GM18517 (cell line): Measurements from ENCODE around the gene ZNF319.
"Not testable (repeated sequence)": the region's sequence is repeated elsewhere in the genome, so short reads cannot be mapped to it uniquely, and the experiment has no call there.

Experiments used
- ATAC-seq: cut with Tn5 transposase; IDR thresholded peaks from one replicate; pipeline ENCODE4 v1.9.1; 2021; ENCODE audit warnings: mild to moderate bottlenecking, moderate library complexity; ENCODE audit not compliant: unreplicated experiment

ZNF319 gene

DNA sequence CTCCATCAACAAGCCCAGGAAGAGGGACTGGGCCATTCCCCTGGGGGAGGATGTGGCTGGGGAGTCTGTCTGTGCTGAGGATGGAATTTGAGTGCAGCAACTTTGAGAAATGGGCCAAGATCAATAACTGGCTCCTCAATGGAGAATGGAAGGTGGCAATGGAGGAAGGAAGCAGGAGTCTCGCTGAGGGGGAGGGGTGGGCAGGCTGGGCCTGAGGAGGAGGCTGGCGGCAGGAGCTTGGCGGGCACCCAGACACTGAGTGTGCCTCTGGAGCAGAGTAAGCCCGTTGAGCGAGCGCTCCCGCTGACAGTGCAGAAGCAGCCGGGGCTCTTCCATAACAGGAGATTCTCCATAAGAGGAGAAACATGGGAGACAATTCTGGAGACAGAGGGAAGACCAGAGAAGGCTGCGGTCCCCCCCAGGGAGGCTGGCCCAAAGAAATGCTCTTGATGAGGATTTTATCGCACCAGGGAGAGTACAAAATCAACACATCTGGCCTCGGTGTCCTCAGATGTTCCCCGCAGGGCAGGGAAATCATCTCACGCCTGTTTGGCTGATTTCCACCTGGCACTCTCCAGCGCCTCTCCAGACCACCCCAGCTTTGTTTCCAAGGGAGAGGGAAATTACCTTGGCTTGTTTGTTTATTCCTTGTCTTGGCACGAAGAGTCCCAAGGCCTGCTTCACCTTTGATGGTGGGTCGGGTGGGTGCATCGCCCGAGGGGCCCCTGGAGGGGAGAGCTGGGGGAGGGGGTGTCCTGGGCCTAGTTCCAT is 22.3 kb upstream of the ZNF319 start:
- no peak for ATAC-seq

DNA sequence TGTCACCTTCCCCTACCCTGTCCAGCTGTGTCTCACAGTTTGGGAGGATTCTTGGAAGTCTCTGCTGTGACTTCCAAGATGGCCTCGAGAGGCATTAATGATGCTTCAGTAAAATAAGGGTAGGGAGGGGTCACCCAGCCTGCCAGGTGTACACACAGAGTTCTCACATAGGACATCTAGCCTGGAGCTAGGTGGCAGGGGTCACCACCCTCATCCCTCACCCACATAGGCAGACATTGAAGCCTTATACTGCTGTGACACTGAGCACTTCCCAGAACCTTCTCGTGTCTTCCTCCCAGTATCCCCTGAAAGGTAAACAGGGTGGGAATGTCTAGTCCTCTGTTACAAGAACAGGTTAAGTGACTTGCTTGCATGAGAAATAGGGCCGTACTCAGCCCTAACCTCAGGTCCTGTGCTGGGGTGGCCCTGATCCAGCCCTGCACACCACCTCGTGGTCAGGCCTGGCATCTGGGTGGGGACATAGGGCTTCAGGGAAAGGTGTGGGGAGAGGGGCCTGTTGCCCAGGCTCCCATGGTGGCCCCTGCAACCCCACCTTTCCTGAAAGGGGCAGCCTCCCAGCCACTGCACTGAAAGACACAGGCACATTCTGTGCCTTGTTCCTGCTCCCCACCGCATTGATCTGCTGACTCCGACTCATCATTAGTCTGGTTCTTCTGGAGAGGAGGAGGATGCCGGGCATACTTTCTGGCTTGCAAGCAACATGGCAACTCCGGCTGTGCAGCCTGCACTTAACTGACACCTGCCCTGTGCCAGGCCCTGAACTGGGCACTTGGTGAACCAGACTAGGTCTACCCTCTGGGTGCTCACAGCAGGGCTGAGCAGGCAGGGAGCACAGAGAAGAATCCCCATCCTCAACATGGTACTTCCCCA is 21.4 kb upstream of the ZNF319 start:
- ATAC-seq = no peak

DNA sequence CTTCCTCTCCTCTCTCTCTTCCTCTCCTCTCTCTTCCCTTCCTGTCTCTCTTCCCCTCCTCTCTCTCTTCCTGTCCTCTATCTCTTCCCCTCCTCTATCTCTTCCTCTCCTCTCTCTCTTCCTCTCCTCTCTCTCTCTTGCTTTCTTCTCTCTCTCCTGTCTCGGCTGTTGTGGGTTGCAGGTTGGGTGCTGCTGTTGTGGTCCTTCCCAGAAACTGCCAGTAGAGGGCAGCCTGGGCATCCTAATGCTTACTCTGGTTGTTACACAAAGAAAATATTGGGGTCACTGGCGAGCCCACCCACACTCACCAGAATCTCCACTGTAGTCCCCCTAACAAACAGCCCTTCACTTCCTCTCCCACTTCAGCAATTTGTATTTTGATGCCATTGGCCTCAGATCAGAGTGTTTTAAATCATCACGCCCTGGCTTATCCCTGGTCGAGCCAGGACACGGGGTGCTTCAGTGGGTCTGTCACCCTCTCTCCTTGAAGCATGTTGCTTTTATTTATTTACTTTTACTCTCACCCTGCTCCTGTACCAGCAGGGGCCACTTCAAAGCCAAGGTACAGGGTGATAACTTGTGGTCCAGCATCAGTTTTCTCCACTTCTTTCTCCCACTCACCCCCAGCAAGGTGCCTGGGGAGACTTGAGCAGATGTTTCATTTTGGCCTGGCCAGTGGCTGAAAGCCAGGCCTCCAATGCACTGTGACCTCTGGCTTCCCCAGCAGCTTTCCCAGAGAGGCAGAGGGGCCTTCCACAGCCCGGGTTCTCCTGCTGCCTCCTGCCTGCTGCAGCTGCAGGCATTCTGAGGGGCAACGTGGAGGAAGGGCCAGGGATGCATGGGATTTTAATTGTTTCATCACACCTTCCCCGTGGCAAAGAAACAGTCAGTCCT is 20.4 kb upstream of the ZNF319 start:
- ATAC-seq = peak; percentile 56

DNA sequence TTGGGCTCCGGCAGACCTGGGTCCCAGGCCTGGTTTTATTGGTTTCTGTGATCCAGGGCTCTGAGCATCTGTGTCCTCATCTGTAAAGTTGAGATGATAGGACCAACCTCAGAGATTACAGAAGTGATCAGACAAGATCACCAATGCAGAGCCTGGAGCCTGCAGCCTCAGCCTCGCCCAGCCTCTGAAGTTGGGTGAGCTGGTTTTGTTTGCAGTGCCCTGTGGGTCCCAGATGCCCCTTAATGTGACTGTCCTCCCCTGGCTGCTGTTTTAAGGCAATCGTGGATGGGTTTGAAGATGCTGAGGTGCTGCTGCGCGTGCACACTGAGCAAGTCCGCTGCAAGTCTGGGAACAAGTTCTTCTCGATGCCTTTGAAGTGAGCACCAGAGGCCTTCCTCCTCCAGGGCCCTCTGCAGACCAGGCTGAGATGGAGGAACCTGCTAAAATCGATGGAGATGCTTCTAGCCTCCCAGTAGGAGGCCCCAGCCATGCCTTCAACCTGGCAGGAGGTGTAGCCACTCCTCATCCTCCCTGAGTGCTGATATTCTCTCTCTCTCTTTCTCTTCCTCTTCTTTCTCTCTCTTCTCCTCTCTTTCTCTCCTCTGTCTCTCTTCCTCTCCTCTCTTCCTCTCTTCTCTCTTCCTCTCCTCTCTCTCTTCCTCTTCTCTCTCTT is 19.5 kb upstream of the ZNF319 start:
- no peak for ATAC-seq

DNA sequence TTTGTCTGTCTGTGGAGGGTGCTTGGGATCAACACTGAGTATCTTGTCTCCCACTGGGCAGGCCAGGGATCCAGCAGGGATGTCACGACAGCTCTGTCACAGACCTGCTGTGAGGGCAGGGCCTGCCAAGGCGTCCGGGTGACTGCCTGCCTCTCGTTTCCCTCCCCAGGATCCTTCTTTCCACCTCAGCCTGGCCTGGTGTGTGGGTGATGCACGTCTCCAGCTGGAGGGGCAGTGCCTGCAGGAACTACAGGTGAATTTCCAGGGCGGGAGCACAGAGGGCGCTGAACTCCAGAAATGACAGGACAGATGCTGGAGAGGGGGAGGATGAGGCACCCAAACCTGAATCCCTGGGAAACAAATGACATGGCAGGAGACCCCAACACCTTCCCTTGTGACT is 18.3 kb upstream of the ZNF319 start:
- ATAC-seq = no peak

- no peak for ATAC-seq
Measured at GRCh38 chr16:58016840-58017446, 16.5 kb upstream of the ZNF319 start.

DNA sequence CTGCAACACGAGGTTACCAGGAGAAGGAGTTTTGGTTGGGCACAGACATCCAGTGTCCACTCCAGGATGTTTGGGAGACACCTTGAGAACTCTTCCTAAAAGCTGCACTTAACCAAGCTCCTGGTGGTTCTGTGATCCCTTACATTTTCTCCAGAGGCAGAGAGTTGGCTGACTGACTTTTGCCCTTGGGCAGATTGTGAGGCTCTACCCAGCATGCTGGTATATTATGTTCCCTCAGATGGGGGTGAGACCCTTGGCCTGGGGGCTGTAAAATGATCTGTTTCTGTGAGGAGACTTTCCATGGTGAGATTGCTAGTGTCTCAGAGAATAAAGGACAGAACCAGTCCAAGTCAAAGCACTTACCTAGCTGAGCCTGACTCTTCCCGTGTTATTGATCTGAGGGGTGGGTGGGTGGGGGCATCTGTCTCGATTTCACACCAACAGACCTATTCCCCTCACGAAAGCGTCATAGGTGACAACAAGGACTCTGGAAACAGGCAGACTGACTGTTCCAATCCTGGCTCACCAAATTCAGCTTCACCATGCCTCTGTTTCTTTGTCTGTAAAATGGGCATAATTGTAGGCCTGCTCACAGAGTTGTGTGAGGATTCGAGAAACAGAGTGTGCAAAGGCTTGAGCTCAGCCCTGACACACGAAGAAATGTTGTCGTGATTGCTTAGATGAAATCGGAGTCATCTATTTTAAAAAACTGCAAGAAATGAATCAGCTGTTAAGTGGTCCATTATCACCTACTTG is 12.9 kb upstream of the ZNF319 start:
- no peak for ATAC-seq

DNA sequence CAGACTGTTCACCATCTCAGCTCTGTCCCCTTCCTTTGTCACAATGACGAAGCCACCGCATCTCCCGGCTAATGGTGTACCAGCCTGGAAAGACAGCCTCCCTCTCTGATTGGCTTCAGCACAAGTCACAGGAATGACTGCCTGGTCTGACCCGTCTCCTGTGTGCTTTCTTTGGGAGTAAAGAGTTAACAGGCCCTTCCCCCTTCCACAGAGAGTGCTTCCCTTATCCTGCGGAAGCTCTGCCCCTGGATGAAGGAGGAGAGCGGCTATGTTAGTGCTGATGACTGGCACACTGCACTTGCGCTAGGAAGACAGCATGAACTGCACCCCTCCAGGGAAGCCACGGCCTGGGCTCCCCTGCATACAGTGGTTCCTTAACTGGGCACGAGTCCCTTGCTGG is 12.0 kb upstream of the ZNF319 start:
- ATAC-seq = no peak

DNA sequence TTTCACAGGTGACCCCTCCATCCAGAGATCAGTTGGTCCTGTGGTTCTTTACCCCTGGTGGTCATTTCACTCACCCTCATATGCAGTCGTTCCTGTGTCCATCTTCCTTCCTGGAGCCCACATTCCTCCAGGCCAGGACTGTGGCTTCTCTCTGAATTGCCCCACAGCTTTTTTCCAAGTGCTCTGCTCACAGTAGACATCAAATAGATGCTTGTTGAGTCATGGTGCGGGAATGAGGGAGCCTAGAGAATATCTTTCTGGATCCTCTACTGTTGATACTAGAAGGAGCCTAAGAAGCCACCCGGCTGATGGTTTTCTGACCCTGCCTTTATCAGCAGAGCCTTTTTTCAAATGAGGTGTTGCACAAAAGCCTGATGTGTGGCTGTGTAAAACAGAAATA is 11.2 kb upstream of the ZNF319 start:
- no peak for ATAC-seq

DNA sequence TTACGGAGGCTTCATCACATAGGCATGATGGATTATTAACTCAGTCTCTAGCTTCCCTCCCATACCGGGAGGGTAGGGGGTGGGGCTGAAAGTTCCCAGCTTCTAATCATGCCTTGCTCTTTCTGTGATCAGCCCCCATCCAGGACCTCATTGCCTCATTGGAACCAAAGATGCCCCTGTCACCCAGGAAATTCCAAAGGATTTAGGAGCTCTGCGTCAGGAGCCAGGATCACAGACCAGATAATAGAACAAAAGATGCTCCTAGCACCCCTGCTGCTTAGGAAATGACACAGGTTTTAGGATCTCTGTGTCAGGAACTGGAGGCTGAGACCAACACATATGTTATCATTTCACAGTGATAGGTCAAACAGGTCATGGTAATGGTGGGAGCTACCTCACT is 10.4 kb upstream of the ZNF319 start:
- ATAC-seq = no peak

GRCh38 chr16:58009856-58010416 is 9.5 kb upstream of the ZNF319 start:
- ATAC-seq = no peak

GRCh38 chr16:58004736-58005135 is 4.3 kb upstream of the ZNF319 start:
- not testable (repeated sequence) for ATAC-seq

DNA sequence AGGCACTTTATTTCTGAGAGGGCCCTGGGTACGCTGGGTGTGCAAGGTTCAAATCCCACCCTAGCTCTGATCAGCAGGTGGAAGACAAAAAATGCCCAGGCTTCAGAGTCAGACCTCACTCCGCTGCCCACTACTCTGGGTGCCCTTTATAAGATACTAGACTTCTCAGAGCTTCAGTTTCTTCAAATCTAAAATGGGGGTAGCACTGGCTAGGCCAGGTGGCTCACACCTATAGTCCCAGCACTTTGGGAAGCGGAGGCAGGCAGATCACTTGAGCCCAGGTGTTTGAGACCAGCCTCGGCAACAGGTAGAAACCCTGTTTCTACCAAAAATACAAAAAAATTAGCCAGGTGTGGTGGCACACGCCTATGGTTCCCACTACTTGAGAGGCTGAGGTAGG is 2.5 kb upstream of the ZNF319 start:
- ATAC-seq = no peak

DNA sequence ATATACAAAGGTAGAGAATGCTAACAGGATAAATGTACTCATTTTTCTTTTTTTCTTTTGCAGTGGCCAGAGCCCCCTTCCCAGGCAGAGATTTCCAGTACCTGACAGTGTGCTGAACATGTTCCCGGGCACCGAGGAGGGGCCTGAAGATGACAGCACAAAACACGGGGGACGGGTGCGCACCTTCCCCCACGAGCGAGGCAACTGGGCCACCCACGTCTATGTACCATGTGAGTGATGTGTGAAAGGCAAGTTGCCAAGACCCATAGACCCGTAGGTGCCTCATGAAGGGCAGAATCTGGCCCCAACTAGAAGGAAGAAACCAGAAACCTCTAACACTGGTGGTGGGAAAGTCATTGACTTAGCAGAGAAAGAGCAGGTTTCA is 1.9 kb upstream of the ZNF319 start:
- ATAC-seq = no peak

- ATAC-seq = no peak
Measured at GRCh38 chr16:58001781-58002415, 1.4 kb upstream of the ZNF319 start.

DNA sequence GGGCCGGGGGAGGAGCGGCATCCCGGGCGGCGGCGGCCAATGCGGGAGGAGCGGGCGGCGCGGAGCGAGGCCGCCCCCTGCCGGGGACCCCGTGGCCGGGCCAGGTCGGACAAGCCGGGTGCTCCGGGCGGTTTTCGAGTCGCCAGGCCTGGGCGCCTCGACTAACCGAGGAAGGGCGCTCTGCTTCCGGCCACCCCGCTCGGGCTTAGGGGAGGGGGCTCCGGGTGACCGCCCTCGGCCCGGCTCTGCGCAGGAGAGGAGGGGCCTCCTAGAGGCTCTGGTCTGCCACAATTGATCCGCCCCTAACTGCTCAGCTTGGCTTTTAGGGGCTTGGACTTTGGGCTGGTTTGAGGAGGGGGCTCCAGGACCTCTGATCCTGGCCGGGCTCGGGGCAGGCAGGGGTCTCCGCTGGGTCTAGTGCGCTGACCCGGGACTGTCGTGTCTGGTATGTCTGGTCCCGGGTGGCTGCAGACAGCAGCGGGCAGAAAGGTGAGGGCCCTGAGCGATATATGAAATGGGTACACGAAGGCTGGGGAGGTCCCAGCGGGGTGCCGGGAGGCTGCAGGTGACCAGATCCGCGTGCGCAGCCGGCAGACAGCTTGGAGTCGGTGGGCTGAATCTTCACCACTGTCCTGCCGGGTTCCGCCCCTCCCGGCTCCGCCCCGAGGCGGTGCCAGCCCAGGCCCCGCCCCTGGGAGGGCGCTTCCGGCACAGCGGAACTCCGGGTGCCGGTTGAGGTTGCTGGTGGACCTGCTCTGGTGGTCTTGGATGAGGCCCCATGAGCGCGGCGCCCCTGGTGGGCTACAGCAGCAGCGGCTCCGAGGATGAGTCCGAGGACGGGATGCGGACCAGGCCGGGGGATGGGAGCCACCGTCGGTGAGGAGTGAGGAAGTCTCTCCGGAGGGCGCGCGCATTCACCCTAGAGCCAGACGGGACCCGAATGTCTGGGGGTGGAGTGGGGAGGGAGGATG is 519 bp upstream of the ZNF319 start, which contains the start of gene USB1:
USB1 (plus strand) TSS at position 702 of the 971 bp plus-strand sequence; CDS start at position 779, 77 bp downstream.
- peak; percentile 82 for ATAC-seq

- no peak for ATAC-seq
Measured at GRCh38 chr16:57999366-57999970, 1.0 kb downstream of the ZNF319 start.
